HG03565 (cell line): ENCODE measurements around the gene PKD2L2.
"Not testable (repeated sequence)": the region's sequence is repeated elsewhere in the genome, so short reads cannot be mapped to it uniquely, and the experiment has no call there.

ENCODE experiments used
- ATAC-seq: cut with Tn5 transposase; IDR thresholded peaks from one replicate; pipeline ENCODE4 v1.9.1; 2021; ENCODE audit warnings: mild to moderate bottlenecking, moderate library complexity; ENCODE audit not compliant: unreplicated experiment

Gene PKD2L2

DNA sequence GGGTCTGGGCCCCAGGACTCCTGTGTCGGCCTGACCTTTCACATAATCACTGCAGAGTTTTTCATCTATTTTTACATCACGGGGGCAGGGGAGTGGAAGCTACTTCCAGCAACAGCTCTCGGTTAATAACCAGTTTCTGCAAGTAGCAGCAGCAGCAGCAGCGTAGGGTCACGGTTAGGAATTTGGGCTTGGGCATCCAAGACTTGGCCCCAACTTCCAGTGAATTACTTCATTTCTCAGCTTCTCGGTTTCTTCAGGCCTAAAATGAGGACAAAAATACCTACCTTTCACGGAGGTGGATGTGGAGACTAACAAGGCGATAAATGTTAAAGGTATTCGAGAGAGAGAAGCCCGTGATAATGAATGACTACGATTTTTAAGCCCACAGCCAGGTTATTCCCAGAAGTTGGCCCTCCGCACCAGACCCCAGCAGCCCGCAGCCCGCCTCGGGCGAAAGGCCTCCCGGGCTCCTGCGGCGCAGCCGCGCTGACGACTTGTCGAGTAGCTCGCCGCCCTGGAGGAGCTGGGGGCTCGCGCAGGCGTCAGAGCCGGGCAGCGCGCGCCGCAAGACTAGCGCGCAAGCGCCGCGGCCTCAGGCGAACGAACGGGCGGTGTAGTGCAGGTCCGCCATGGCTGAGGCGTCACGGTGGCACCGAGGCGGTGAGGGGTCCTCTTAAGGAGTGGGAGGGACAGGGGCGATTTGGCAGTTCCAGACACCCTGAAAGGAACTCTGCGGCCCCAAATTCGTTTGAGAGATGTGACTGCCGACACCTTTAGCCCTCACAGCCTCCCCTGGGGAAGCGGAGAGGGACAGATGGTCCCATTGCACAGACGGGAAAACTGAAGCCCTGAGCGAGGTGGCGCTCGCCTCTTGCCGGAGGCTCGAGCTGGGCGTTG lies at the start of gene PKD2L2:
Gene PKD2L2 (plus strand): TSS at position 595 of the 897 bp plus-strand sequence. CDS start 35 bp downstream, at position 630.
- peak; percentile 89 for ATAC-seq

DNA sequence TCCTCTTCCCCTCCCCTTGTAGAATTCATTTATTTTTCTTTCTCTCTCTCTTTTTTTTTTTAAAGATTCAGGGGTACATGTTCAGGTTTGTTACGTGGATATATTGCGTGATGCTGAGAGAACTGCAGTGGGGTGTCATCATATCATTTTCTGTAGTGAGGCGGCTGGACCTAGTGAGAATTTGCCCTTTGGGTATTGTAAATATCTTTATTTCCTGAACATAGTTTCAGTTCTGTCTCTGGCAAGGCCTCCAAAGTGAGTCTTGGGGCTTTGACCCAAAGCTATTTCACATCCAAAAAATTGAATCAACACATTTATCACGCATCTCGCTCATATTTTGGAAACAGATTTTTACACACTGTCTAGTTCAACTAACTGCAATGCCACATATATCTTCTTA lies 47.0 kb upstream of the PKD2L2 start:
- ATAC-seq: no peak

DNA sequence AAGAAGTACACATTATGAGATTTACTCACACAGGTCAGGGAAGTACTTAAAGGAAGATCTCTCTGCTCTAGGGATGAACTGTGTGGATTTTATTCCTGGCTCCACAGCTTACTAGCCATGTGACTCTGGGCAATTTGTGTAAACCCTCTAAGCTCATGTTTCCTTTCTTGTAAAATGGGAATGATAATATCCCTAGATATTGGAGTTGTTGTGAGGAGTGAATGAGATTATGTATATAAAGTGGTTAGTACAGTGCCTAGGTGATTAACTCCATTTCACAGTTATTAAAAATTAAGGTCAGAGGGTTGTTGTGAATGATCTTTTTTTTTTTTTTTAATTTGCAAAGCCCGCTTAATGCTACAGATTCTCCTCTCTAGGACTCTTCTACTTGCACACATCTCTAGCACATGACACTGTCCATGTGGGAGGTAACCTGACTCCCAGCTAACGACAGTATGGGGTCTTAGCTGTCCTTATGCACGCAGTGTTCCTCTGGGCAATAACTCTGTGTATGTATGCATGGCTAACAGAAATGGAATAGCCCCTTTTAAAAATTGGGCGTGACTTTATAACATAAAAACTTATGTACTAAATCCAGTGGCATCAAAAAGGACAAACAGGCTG lies 45.5 kb upstream of the PKD2L2 start:
- ATAC-seq: no peak

DNA sequence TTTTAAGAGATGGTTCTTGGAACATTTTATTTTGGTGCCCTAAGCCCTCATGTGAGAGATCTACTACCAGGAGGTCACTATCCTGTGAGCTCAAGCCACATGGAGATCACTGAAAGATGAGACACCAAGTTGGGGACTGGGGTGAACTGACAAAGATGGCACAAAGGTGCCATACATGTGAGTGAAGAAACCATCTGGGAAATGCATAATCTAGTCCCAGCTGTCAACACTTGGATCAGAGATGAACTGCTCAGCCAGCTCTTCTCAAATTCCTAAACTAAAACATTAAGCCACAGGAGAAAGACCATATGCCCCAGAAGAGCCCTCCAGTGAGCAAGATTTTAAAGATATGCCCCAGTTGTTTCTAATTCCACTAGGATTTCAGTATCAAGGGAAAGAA lies 43.8 kb upstream of the PKD2L2 start:
- no peak for ATAC-seq

DNA sequence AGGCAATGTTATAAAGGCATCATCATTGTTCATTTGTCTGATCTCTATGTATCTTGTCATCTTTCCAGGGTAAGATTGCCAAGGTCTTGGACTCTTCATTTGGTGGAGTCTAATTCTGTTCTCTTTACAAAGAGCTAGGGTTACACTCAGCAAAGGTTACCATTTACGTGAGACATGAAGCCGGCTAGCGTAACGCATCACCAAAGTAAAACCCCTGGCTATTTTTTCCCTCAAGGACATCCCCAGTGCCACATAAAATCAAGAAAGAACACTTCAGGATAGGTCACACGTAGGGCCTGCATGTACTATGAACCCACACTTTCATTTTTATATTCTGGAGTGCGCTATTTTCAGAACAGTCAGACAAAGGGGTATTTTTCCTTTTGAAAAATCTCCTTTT lies 41.6 kb upstream of the PKD2L2 start:
- ATAC-seq: peak; percentile 59

DNA sequence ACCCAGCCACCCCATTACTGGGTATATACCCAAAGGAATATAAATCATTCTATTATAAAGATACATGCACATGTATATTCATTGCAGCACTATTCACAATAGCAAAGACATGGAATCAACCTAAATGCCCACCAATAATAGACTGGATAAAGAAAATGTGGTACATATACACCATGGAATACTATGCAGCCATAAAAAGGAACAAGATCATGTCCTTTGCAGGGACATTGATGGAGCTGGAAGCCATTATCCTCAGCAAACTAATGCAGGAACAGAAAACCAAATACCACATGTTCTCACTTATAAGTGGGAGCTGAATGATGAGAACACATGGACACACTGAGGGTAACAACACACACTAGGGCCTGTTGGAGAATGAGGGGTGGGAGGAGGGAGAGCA lies 36.1 kb upstream of the PKD2L2 start:
- not testable (repeated sequence) for ATAC-seq

DNA sequence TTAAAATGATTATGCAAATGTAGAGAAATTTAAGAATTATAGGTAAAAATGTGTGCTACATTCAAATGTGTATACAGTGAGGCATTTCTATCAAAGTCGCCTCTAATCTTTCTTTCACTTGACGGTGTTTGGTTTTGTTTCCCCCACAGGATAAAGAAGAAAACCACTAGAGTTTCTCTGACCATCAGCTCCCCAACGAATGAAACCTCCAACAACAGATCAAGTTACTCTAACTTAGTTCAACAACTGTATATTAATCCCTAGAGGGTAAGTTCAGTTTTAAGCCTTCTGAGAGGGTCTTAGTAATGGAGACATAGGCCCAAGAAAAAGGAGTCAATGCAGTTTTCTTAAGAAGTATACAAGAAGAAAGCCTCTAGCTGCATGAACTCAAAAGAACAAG lies 33.1 kb upstream of the PKD2L2 start:
- ATAC-seq: no peak

DNA sequence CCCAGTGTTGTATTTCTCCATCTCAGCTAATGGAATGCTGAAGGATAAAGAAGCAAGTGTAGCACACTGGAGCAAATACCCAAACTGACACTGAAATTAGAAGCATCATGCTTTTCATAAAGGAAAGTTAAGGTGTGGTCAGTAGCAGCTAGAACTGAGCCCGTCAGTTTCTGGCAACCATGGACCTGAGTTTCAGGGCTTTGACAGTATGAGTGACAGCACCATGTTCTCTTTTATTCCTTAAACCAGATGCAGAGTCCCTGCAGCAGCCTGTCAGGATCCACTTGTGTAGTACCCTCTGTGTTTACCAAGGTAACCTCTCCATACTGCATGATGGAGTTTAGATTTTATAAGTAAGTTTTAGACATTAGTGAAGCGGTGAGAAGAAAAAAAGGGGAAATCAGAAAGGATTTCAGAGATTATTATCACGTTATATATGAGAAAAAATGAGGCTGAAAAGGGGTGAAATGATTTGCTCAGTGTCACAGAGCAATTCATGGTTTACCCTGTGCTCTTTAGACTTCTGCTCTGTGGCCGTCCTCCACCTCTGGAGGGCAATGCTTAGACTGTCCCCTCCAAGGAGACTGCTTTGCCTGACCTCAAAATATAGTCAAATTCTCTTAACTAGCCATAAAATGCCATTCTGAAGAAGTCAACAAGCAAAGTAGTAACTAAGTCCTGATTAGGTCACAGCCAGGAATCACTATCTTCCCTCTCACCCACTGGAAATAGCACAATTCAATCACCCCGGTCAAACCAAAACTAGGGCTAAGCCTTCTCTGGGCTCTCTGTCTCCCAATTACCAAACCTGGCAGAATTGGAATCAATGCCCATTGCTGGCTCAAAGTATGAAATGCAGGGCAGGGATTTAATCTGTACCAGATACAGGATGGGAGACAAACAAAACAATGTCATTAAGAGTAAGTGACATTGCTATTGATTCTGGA lies 32.1 kb upstream of the PKD2L2 start:
- ATAC-seq: no peak

DNA sequence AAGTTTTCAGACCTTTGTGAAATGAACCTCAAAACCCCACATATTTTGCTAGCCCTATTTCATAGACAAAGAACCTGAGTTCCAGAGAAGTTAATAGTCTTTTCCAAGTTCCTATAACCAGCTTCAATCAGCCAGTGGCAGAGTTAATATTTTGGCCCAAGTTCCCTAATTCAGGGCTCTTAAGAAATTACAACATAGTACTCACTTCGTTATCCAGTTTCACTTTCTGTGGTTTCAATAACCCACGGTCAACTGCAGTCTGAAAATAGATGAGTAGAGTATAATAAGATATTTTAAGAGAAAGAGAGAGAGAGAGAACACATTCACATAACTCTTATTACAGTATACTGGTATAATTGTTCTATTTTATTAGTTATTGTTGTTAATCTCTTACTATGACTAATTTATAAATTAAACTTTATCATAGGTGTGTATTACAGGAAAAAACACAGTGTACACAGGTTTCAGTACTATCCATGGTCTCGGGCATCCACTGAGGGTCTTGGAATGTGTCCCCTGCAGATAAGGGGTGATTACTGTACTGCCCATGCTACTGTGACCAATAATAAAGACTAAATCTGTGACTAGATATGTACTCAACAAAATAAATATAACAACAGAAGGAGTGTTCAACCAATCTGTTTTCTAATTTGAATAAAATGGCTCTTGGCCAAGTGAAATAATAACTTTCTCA lies 30.9 kb upstream of the PKD2L2 start:
- peak; percentile 74 for ATAC-seq

DNA sequence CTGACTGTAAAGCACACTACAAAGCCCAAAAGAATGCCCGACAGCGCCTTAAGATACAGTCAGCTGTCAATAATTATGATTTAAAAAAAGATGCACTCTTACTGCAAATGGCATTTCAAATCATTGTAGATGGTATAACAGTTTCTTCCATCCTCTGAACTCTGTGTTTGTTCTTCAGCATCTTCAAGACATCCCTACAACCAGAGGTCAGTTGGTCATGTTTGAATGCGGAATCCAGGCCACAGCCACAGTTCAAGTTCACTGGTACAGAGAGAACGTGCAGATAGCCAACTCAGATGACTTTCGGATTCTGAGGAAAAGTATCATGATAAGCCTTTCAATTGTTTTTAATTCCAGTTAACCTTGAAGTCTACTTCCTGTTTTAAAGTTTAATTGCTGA lies 30.3 kb upstream of the PKD2L2 start:
- ATAC-seq: no peak

DNA sequence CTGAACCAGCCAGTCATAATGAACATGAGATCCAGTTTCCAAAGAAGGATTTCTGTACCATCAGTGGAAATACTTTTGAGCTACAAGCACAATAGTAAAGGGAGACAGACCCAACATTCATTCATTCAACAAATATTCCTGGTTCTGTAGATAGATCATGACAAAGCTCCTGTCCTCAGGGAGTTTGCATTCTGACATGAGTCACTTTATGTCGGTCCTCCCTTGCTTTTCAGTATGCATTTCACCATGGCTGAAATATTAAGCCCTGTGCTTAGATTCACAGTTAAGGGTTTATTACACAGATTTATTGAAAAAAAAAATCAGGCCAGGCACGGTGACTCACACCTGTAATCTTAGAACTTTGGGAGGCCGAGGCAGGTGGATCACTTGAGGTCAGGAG lies 27.0 kb upstream of the PKD2L2 start:
- ATAC-seq: no peak

DNA sequence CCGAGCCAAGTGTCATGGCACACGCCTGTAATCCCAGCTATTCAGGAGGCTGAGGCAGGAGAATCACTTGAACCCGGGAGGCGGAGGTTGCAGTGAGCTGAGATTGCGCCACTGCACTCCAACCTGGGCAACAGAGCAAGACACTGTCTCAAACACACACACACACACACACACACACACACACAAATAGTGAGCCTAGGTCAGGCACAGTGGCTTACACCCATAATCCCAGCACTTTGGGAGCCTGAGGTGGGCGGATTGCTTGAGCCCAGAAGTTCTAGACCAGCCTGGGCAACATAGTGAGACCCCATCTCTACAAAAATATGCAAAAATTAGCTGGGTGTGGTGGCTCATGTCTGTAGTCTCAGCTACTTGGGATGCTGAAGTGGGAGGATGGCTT lies 25.6 kb upstream of the PKD2L2 start:
- not testable (repeated sequence) for ATAC-seq

DNA sequence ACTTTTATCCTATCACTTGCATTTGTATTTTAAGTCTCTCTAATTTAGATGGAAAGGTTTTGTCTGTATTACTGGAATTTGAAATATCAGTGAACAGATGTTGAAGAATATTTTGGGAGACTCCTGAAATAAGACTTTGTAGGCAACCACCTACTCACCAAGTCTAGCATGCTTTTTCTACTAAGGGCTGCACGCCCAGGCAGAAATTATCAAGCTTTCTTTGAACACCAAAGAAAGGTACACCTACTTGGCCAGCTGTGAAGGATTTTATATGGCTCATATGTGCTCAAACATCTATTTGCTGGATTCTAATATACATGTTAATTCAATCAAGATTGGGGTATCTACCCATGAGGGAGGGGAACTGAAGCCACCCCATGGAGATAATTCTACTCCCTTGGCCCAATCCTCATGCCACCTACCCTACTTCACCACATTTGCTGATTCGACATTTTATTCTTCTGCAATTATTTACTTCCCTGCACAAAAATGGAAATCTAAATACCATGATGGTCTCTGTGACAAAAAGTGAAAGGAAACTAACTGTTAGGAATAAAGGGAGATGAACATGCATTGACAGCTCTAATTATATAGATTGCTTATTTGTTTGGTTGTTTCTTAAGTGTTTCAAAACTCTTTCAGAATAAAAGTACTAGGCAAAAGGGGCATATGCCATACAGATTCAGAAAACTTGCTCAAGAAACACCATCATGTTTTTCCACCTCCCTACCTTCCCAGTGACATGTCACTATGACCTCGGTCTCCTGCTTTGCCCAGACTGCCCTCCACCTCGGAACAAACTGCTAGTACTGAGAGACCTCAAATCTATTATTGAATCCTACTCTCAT lies 22.5 kb upstream of the PKD2L2 start:
- no peak for ATAC-seq

DNA sequence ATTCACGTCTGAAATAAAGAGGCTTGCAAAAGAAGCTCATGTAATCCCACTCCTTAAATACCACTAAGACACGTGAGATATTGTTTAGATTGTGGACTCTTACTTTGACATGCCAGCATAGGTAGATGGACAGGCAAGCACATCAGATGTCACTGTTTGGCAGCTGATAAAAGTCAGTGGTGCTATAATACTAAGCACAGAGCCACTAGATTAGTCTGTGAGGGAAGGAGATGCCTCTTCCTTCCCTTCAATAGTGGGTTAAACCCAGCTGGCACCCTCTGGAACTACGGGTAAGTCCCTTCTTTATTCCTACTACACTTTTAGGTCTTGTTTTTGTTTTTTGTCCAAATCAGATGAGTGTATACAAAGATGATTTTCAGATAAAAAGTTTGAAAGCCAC lies 21.6 kb upstream of the PKD2L2 start, which contains the start of gene MYOT:
Gene MYOT (plus strand): TSS at position 197 of the 400 bp plus-strand sequence. CDS start 2,792 bp downstream, outside the sequence.
- no peak for ATAC-seq

DNA sequence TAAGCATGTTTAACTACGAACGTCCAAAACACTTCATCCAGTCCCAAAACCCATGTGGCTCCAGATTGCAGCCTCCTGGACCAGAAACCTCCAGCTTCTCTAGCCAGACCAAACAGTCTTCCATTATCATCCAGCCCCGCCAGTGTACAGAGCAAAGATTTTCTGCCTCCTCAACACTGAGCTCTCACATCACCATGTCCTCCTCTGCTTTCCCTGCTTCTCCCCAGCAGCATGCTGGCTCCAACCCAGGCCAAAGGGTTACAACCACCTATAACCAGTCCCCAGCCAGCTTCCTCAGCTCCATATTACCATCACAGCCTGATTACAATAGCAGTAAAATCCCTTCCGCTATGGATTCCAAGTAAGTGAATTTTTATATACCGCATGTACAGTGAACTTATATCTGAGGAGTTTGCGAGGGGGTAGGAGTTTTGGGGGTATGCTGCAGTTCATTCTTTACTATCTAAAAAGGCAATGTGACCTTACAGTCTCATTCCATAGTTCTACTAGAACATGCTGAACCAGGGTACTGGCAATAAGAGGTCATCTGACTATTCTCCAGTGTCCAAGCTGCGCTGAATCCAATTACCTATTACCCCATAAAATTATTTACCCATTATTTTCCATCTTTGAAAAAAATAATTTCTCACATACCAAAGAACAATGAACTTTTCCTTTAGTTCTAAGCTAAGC lies 18.5 kb upstream of the PKD2L2 start:
- ATAC-seq: no peak

DNA sequence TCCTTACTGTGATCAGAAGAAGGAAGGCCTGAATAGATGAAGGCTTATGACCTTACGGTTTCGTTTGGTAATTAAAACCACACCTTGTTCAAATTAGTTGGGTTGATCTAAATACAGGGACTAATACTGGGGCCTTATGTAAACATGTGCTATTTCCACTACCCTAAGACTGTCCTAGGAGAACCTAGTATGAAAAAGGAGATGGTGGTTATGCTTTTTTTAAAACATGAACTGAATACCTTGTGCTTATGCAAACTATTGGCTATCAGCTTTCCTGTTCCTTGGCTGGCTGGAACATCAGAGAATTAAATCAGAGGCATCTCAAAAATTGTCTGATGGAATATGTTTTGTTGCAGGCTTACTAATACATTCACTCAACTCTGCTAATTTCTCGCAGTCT lies 17.7 kb upstream of the PKD2L2 start:
- ATAC-seq: no peak

DNA sequence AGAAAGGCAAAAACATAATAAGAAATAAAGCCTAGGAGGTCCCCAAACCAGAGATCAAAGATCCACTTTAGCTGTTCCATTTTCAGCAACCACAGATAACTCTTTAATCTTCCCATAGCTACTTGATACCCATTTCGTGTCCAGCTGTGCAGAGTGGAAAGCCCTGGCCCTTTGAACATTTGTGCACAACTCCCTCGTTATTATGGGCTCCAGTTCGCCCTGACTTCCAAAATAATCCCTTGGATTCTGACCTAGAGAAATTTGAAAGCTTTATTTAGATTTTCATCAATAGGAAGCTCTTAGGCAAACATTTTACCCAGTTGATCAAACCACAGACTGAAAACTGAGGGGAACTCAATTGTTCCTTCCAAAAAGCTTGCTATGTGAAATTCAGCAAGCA lies 16.8 kb upstream of the PKD2L2 start:
- ATAC-seq: no peak

DNA sequence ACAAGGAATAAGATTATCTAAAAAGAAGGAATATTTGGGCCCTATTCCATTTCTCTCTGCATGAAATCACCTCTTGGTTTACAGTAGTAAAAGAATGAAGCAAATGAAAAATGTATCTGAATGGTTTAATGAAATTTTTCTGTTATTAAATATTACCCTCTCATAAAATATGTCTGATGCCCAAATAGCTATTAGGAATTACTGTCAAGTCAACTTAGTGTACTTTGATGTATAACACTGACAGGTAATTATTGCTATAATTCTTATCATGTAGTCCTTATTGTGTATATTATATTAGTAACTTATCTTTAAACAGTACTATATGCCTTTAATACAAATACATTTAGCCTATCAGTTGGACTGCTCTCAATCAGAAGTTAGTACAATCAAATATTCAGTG lies 13.2 kb upstream of the PKD2L2 start:
- ATAC-seq: no peak

DNA sequence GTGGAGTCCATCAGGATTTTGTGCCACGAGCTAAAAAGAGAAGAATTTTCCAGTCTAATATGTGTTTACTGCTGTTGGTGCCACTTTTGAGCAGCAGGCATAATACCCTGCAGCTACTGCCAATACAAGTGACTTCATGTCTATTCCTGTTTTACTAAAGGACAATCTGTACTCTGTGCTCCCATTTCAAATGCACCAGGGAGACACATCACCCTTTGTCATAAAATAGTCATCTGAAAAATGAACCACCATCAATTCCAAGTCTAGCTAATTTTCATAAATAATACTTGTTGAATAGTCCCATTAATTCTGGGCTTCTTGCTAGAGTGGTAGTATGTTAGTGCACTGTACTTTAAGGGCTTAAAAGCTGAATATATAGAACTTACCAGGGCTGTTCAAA lies 8.9 kb upstream of the PKD2L2 start:
- ATAC-seq: no peak
